ENCODE measurements around the gene PHF21A. TPM values are rescaled to one million over a fixed set of nuclear protein-coding genes. Genes with fewer than 3 reads are reported as not detected.
"Not testable (repeated sequence)": the region's sequence is repeated elsewhere in the genome, so short reads cannot be mapped to it uniquely, and the experiment has no call there.

The PHF21A gene
- total RNA-seq, 2 donors from 2014 or later, result 24.7 to 48.0 TPM

DNA sequence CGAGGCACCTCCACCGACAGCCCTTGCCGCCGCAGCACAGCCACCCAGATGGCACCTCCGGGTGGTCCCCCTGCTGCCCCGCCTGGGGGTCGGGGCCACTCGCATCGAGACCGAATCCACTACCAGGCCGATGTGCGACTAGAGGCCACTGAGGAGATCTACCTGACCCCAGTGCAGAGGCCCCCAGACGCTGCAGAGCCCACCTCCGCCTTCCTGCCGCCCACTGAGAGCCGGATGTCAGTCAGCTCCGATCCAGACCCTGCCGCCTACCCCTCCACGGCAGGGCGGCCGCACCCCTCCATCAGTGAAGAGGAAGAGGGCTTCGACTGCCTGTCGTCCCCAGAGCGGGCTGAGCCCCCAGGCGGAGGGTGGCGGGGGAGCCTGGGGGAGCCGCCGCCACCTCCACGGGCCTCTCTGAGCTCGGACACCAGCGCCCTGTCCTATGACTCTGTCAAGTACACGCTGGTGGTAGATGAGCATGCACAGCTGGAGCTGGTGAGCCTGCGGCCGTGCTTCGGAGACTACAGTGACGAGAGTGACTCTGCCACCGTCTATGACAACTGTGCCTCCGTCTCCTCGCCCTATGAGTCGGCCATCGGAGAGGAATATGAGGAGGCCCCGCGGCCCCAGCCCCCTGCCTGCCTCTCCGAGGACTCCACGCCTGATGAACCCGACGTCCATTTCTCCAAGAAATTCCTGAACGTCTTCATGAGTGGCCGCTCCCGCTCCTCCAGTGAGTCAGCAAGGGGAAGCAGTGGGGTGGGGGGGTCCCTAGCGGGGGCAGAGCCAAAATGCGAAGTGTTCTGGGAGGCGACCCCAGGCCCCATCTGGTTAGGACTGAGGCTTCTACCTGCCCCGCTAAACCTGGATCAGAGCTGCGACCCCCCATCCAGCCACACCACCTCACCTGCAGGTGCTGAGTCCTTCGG, 218.5 kb downstream of the PHF21A start:
- H3K9me3 ChIP-seq, result no peaks in the 10 kb centered on the region
- no peaks in the 10 kb centered on the region for H3K36me3 ChIP-seq
- TF ChIP-seq, protein P1, sequence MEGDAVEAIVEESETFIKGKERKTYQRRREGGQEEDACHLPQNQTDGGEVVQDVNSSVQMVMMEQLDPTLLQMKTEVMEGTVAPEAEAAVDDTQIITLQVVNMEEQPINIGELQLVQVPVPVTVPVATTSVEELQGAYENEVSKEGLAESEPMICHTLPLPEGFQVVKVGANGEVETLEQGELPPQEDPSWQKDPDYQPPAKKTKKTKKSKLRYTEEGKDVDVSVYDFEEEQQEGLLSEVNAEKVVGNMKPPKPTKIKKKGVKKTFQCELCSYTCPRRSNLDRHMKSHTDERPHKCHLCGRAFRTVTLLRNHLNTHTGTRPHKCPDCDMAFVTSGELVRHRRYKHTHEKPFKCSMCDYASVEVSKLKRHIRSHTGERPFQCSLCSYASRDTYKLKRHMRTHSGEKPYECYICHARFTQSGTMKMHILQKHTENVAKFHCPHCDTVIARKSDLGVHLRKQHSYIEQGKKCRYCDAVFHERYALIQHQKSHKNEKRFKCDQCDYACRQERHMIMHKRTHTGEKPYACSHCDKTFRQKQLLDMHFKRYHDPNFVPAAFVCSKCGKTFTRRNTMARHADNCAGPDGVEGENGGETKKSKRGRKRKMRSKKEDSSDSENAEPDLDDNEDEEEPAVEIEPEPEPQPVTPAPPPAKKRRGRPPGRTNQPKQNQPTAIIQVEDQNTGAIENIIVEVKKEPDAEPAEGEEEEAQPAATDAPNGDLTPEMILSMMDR (IDR thresholded peaks at IDR 0.05), result no peak
- TF ChIP-seq POLR2AphosphoS5 (IDR thresholded peaks at IDR 0.05) (no peak), POLR2A (IDR thresholded peaks at IDR 0.05) (no peak)
- H3K27me3 ChIP-seq (replicated peaks; ENCODE audit: insufficient read depth), result no peaks in the 10 kb centered on the region
- H3K4me3 ChIP-seq, result no peak overlapping the region
- WGBS, result 92% methylated on average over 51 of the region's 56 CpGs
- intact Hi-C loops (cut with DNase I), result no loop called here
- peaks cover 5% of the 10 kb centered on the region for H3K4me1 ChIP-seq (replicated peaks)
- DNase-seq (ENCODE audit: low spot score), result no peak
- no peak overlapping the region for H3K27ac ChIP-seq

DNA sequence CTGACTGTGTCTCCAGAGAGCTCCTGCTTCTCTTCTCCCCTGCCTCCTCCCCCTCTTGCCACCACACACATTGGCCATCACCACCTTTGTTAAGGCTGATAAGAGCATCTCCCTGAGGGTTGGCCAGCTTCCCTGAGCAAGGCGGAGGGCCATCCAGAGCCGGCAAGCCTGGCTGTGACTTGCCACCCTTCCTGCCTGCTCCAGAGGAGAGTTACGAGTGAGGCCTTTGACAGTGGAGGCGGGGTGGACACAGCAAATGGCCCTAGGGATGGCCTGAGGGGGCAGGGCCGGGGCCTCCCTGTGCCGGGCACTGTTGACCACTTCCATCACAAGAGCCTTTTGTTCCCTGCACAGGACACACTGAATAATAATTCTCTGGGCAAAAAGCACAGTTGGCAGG, 219.6 kb downstream of the PHF21A start:
- peaks cover 5% of the 10 kb centered on the region for H3K4me1 ChIP-seq (replicated peaks)
- no peak overlapping the region for H3K4me3 ChIP-seq
- H3K36me3 ChIP-seq, result no peaks in the 10 kb centered on the region
- 69% methylated on average over 6 of the region's 6 CpGs for WGBS
- DNase-seq (ENCODE audit: low spot score), result no peak
- intact Hi-C loops (cut with DNase I), result no loop called here
- H3K9me3 ChIP-seq, result no peaks in the 10 kb centered on the region
- no peak overlapping the region for H3K27ac ChIP-seq
- H3K27me3 ChIP-seq (replicated peaks; ENCODE audit: insufficient read depth), result no peaks in the 10 kb centered on the region
- no peak for TF ChIP-seq POLR2AphosphoS5 (IDR thresholded peaks at IDR 0.05)

DNA sequence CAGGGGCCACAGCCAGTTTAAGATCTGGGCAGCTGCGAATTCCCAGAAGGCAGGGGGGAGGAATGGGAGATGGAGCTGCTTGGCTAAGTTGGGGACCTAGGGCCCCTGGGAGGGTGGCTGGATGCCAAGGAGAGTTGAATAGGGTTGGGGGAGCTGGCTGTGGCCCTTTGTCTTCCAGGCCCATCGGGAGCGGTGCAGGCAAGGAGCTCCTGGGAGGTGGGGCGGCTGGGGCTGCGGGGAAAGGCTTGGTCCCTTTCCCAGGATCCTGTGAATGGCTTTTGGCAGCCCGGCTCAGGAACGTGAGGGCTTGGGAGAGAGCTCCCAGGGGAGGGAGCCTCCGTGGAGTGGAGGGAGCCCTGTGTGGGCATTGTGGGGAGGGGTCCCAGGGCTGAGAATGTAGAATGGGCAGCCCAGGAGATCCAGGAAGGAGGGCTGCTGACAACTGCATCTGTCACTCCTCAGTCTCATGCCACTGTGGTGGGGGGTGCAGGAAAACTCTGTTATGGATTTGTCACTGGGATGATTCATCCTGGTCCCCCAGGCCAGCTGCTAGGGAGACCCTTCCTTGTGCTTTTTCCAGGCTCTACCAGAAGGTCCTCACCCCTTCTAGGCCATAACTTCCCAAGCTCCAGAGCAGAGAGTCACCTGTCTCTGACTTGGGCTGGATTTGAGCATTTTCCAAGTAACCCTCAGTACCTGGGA, 220.2 kb downstream of the PHF21A start:
- Histone ChIP-seq H3K4me3 (peak overlapping the region; percentile 31 to 49), H3K36me3 (no peaks in the 10 kb centered on the region), H3K27me3 (replicated peaks; ENCODE audit: insufficient read depth) (no peaks in the 10 kb centered on the region), H3K4me1 (replicated peaks) (peaks cover 5% of the 10 kb centered on the region), H3K27ac (peak overlapping the region; percentile 19 to 72), H3K9me3 (no peaks in the 10 kb centered on the region)
- intact Hi-C loops (cut with DNase I), result no loop called here
- WGBS, result 5% methylated on average over 8 of the region's 8 CpGs
- DNase-seq (ENCODE audit: low spot score), result no peak
- TF ChIP-seq POLR2A (IDR thresholded peaks at IDR 0.05), result no peak
- TF ChIP-seq, protein P1 (IDR thresholded peaks at IDR 0.05), result no peak
- TF ChIP-seq POLR2AphosphoS5 (IDR thresholded peaks at IDR 0.05), result no peak

DNA sequence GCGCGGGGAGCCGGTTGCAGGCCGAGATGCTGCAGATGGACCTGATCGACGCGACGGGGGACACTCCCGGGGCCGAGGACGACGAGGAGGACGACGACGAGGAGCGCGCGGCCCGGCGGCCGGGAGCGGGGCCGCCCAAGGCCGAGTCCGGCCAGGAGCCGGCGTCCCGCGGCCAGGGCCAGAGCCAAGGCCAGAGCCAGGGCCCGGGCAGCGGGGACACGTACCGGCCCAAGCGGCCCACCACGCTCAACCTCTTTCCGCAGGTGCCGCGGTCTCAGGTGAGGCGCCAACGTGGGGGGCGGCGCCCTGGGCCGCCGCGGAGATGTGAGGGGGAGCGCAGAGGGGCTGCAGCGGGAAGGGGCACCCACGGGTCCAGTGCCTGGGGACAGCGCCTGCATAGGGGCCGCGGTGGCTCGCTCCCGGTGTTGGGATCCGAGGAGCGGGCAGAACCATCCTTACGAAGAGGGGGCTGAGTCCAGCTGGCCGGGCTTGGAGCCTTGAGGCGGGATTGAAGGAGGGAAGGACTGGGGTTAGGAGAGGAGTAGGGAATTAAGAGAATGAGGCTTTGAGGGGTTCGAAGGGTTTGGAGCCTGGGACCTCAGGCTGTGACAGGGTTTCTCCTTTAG, 221.0 kb downstream of the PHF21A start:
- H3K9me3 ChIP-seq; intact Hi-C loops (cut with DNase I): not testable (repeated sequence)
- H3K27ac ChIP-seq, result peak overlapping the region; percentile 19 to 72

DNA sequence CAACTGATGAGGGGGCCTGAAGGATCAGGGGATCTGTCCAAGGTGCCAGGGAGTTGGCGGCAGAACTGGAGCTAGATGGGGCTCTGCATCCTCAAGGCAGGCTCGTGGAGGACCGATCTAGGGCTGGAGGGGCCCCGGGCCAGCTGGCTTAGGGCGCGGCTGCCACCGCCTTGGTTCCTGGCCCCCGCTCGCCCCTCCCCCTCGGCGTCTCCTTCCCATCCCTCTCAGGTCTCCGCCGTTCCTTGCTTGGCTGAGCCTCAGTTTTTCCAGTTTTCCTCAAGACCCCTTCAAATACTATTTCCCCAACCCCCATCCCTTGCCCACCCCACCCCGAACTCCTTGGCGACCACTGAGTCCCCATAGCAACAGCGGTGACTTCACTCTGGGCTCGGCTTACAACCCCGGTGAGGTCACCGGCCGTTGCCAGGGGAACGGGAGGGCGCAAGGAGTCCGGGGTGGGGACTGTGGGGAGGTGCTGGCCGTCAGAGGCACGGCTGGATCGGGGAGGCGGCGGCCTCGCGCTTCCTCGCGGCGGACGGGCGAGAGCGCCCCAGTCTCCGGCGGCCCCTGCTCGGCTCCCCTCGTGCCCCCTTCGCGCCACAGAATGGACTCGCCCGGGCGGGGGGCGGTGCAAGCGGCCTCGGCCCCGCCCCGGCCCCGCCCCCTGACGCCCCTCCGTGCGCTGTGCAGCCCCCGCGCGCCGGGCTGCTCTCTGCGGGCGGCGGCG, 221.6 kb downstream of the PHF21A start:
- 0% methylated on average over 25 of the region's 62 CpGs for WGBS

More for the DNA sequence above, 221.0 kb downstream of the PHF21A start:
- not testable (repeated sequence) for H3K27me3 ChIP-seq (replicated peaks; ENCODE audit: insufficient read depth); H3K4me1 ChIP-seq (replicated peaks); DNase-seq (ENCODE audit: low spot score); H3K36me3 ChIP-seq
- WGBS, result 3% methylated on average over 31 of the region's 59 CpGs
- H3K4me3 ChIP-seq, result peak overlapping the region; percentile 31 to 49

More for the DNA sequence above, 221.6 kb downstream of the PHF21A start:
- no peaks in the 10 kb centered on the region for H3K9me3 ChIP-seq
- peak overlapping the region; percentile 34 to 72 for H3K27ac ChIP-seq
- DNase-seq (ENCODE audit: low spot score), result peak; percentile 61
- H3K27me3 ChIP-seq (replicated peaks; ENCODE audit: insufficient read depth), result no peaks in the 10 kb centered on the region
- intact Hi-C loops (cut with DNase I), result no loop called here
- H3K4me1 ChIP-seq (replicated peaks), result peaks cover 5% of the 10 kb centered on the region
- peak; percentile 12 for TF ChIP-seq POLR2AphosphoS5 (IDR thresholded peaks at IDR 0.05)
- TF ChIP-seq, protein P1 (IDR thresholded peaks at IDR 0.05), result no peak
- no peak for TF ChIP-seq POLR2A (IDR thresholded peaks at IDR 0.05)
- peak overlapping the region; percentile 31 to 49 for H3K4me3 ChIP-seq
- H3K36me3 ChIP-seq, result no peaks in the 10 kb centered on the region
